HCT116 (cell line): Measurements from ENCODE around the gene ELANE. TPM values are rescaled to one million over a fixed set of nuclear protein-coding genes. Genes with fewer than 3 reads are reported as not detected.

Experiments used
- ATAC-seq: fragments of 200-7000 bp; cut with Tn5 transposase; 2 replicates; pipeline ENCODE4 v1.9.1; 2020; ENCODE audit warnings: mild to moderate bottlenecking, moderate library complexity
- BruUV-seq: library from RNA; stranded (reverse); fragments of 400-500 nt; replicated peaks from 2 replicates; lab custom pipeline; 2021; lab: Mats Ljungman, UMichigan
- CTCF ChIA-PET: fragments of 300-600 bp; sonication (Branson Sonifier 250); formaldehyde crosslinking; loops from one replicate; lab custom pipeline; 2021; ENCODE audit warnings: antibody characterized with exemption; lab: Charles Lee
- POLR2A ChIA-PET: fragments of 300-600, 350-600 bp; sonication (Branson Sonifier 250); formaldehyde crosslinking; loops from one replicate; lab custom pipeline; 2021; ENCODE audit warnings: antibody characterized with exemption; lab: Charles Lee
- RAD21 ChIA-PET, 2 experiments: fragments of 300-600 bp; sonication (Branson Sonifier 250); formaldehyde crosslinking; loops; one replicate each; lab custom pipeline; 2023; ENCODE audit warnings: low total read pairs in 2 of 2; ENCODE audit not compliant: uncharacterized antibody in 2 of 2, unreplicated experiment in 2 of 2, low non-redundant PET in 1 of 2; lab: Charles Lee
- DNase-seq: peaks from one replicate; pipeline ENCODE4 v3.0.0-alpha.2; 2010; ENCODE audit warnings: low read depth, low spot score
- H2AFZ ChIP-seq: fragments of 200-600 bp; shearing (Covaris generic), sonication (generic); 2 replicates; pipeline ENCODE4 v1.6.1; 2017; ENCODE audit warnings: low read depth, mixed run types, mixed read lengths, antibody characterized with exemption, low read length; ENCODE audit not compliant: poor library complexity, severe bottlenecking
- H3K27ac ChIP-seq: 2 replicates; pipeline ENCODE4 v1.5.1; 2012; ENCODE audit warnings: low read depth, low read length
- H3K27me3 ChIP-seq: fragments of 200-600 bp; sonication (generic); 2 replicates; pipeline ENCODE4 v1.6.1; 2016; ENCODE audit warnings: mixed run types, low read length, mixed read lengths; ENCODE audit not compliant: insufficient read depth
- H3K36me3 ChIP-seq, 2 experiments: fragments of 200-500 bp in 1 of 2; fragments of 200-600 bp in 1 of 2; sonication (Bioruptor generic) in 1 of 2; sonication (generic) in 1 of 2; 2 replicates each; pipeline versions ENCODE4 v1.5.1 to v1.6.1; 2014 to 2016; ENCODE audit warnings: low read length in 2 of 2, inconsistent platforms in 1 of 2, mixed read lengths in 1 of 2, mixed run types in 1 of 2; ENCODE audit not compliant: insufficient read depth in 2 of 2, control insufficient read depth in 1 of 2
- H3K4me1 ChIP-seq, 2 experiments: fragments of 200-600 bp in 1 of 2; sonication (generic) in 1 of 2; 2 replicates each; pipeline versions ENCODE4 v1.5.1 to v1.6.1; 2012 to 2017; ENCODE audit warnings: low read length in 2 of 2, inconsistent platforms in 1 of 2, mild to moderate bottlenecking in 1 of 2, mixed read lengths in 1 of 2, mixed run types in 1 of 2, moderate library complexity in 1 of 2; ENCODE audit not compliant: insufficient read depth in 2 of 2, control insufficient read depth in 1 of 2
- H3K4me2 ChIP-seq: fragments of 200-600 bp; sonication (generic); 2 replicates; pipeline ENCODE4 v1.6.1; 2017; ENCODE audit warnings: mixed run types, low read length, mixed read lengths
- H3K4me3 ChIP-seq, 2 experiments: fragments of 200-600 bp in 1 of 2; sonication (generic) in 1 of 2; replicated peaks in 1 of 2; 2 replicates each; pipeline ENCODE4 v1.5.1; 2011 to 2016; ENCODE audit warnings: low read length in 2 of 2, control low read depth in 1 of 2, low read depth in 1 of 2, mild to moderate bottlenecking in 1 of 2, mixed read lengths in 1 of 2, mixed run types in 1 of 2
- H3K79me2 ChIP-seq: fragments of 200-600 bp; sonication (generic); 2 replicates; pipeline ENCODE4 v1.6.1; 2017; ENCODE audit warnings: mild to moderate bottlenecking, mixed run types, low read length, moderate library complexity, mixed read lengths; ENCODE audit not compliant: insufficient read depth
- H3K9ac ChIP-seq: fragments of 200-600 bp; sonication (generic); 2 replicates; pipeline ENCODE4 v1.6.1; 2016; ENCODE audit warnings: low read length, mixed read lengths
- H3K9me2 ChIP-seq: fragments of 200-600 bp; sonication (generic), shearing (Covaris generic); 2 replicates; pipeline ENCODE4 v1.6.1; 2017; ENCODE audit warnings: mixed run types, mild to moderate bottlenecking, moderate library complexity; ENCODE audit not compliant: insufficient read depth
- H3K9me3 ChIP-seq, 2 experiments: fragments of 200-500 bp in 1 of 2; fragments of 200-600 bp in 1 of 2; sonication (Bioruptor generic) in 1 of 2; sonication (generic) in 1 of 2; 2 replicates each; pipeline ENCODE4 v1.6.1; 2014 to 2017; ENCODE audit warnings: low read length in 2 of 2, mixed read lengths in 2 of 2, inconsistent platforms in 1 of 2, low read depth in 1 of 2, mild to moderate bottlenecking in 1 of 2, mixed run types in 1 of 2, moderate library complexity in 1 of 2; ENCODE audit not compliant: control insufficient read depth in 1 of 2, insufficient read depth in 1 of 2
- H4K20me1 ChIP-seq: fragments of 200-600 bp; sonication (generic), shearing (Covaris generic); 2 replicates; pipeline ENCODE4 v1.6.1; 2017; ENCODE audit warnings: mixed run types, mild to moderate bottlenecking, moderate library complexity; ENCODE audit not compliant: insufficient read depth
- CEBPB ChIP-seq: IDR thresholded peaks from 2 replicates; pipeline ENCODE4 v1.6.1; 2012; ENCODE audit warnings: low read depth
- EGR1 ChIP-seq: IDR thresholded peaks from 2 replicates; pipeline ENCODE4 v1.6.1; 2012; ENCODE audit warnings: low read depth
- EZH2 ChIP-seq: fragments of 200-600 bp; sonication (generic); IDR thresholded peaks from 2 replicates; pipeline ENCODE4 v1.6.1; 2017; ENCODE audit warnings: antibody characterized with exemption, mixed run types
- EZH2phosphoT487 ChIP-seq: fragments of 200-600 bp; IDR thresholded peaks from 2 replicates; pipeline ENCODE4 v1.6.1; 2018; ENCODE audit warnings: antibody characterized with exemption, borderline replicate concordance
- MAX ChIP-seq: IDR thresholded peaks from 2 replicates; pipeline ENCODE4 v1.6.1; 2012
- POLR2AphosphoS5 ChIP-seq: IDR thresholded peaks from 2 replicates; pipeline ENCODE4 v1.6.1; 2011; ENCODE audit warnings: mild to moderate bottlenecking, low read depth, low read length, moderate library complexity
- SRF ChIP-seq: IDR thresholded peaks from 2 replicates; pipeline ENCODE4 v1.6.1; 2012; ENCODE audit warnings: low read depth
- ZFX ChIP-seq: fragments of 450-650 bp; IDR thresholded peaks from 2 replicates; pipeline ENCODE4 v1.6.1; 2017
- intact Hi-C: fragments of 100-400 bp; cut with micrococcal nuclease; formaldehyde crosslinking; loops from 2 replicates; pipeline ENCODE4 v1.10.0; 2022
- total RNA-seq: library from RNA; stranded (reverse); gene quantifications from one replicate; pipeline ENCODE4 v1.2.1, GENCODE V29; 2021; ENCODE audit not compliant: unreplicated experiment

The ELANE gene
- total RNA-seq, 1 experiment from 2014 or later: not detected

- Histone ChIP-seq H3K9me3 (no peaks in the 10 kb centered on the region), H3K4me2 (no peak overlapping the region), H3K4me1 (peaks cover 7 to 9% of the 10 kb centered on the region in 2 experiments; a peak in 3 of 4 replicates), H3K9ac (no peak overlapping the region), H2AFZ (no peak overlapping the region), H3K79me2 (no peaks in the 10 kb centered on the region), H3K27ac (peak overlapping the region; percentile 13; the same call in 1 of the 2 replicates), H3K27me3 (no peaks in the 10 kb centered on the region), H4K20me1 (no peaks in the 10 kb centered on the region), H3K9me2 (no peaks in the 10 kb centered on the region), H3K36me3 (no peaks in the 10 kb centered on the region), H3K4me3 (no peak overlapping the region)
- ATAC-seq: peak; percentile 35; the same call in 1 of the 2 replicates
- no peak for DNase-seq
- POLR2A ChIA-PET: interaction anchor here (0.6 kb wide), 1 partner anchor 10 kb away, joined by 3 read pairs; no protein-coding TSS in a partner anchor
- RAD21 ChIA-PET: no interaction called here
- BruUV-seq: no TSS peak
- CTCF ChIA-PET: no interaction called here
- intact Hi-C loops: no loop called here
- TF ChIP-seq POLR2AphosphoS5: no peak
- no peak for TF ChIP-seq EZH2phosphoT487
- no peak for TF ChIP-seq CEBPB
Measured at GRCh38 chr19:823565-824121, 28.5 kb upstream of the ELANE start.

- ChIA-PET CTCF (no interaction called here), POLR2A (no interaction called here)
- no TSS peak for BruUV-seq
Measured at GRCh38 chr19:824885-825284, 27.2 kb upstream of the ELANE start.

More at GRCh38 chr19:824885-825284, 27.2 kb upstream of the ELANE start:
- RAD21 ChIA-PET: no interaction called here
- Histone ChIP-seq H3K4me2 (no peak overlapping the region), H3K9ac (no peak overlapping the region), H3K4me1 (peaks cover 7 to 9% of the 10 kb centered on the region in 2 experiments; a peak in 3 of 4 replicates), H3K9me2 (no peaks in the 10 kb centered on the region), H4K20me1 (no peaks in the 10 kb centered on the region), H3K9me3 (no peaks in the 10 kb centered on the region), H3K79me2 (no peaks in the 10 kb centered on the region), H3K36me3 (no peaks in the 10 kb centered on the region), H3K4me3 (no peak overlapping the region), H2AFZ (no peak overlapping the region), H3K27ac (no peak overlapping the region), H3K27me3 (no peaks in the 10 kb centered on the region)
- DNase-seq: no peak
- intact Hi-C loops: no loop called here
- TF ChIP-seq EGR1 (no peak), SRF (no peak), CEBPB (no peak), EZH2 (no peak), MAX (no peak), ZFX (no peak)
- ATAC-seq: no peak
